Measurements from ENCODE around the gene PAPOLA.
"Not testable (repeated sequence)": the region's sequence is repeated elsewhere in the genome, so short reads cannot be mapped to it uniquely, and the experiment has no call there.

PAPOLA gene

DNA sequence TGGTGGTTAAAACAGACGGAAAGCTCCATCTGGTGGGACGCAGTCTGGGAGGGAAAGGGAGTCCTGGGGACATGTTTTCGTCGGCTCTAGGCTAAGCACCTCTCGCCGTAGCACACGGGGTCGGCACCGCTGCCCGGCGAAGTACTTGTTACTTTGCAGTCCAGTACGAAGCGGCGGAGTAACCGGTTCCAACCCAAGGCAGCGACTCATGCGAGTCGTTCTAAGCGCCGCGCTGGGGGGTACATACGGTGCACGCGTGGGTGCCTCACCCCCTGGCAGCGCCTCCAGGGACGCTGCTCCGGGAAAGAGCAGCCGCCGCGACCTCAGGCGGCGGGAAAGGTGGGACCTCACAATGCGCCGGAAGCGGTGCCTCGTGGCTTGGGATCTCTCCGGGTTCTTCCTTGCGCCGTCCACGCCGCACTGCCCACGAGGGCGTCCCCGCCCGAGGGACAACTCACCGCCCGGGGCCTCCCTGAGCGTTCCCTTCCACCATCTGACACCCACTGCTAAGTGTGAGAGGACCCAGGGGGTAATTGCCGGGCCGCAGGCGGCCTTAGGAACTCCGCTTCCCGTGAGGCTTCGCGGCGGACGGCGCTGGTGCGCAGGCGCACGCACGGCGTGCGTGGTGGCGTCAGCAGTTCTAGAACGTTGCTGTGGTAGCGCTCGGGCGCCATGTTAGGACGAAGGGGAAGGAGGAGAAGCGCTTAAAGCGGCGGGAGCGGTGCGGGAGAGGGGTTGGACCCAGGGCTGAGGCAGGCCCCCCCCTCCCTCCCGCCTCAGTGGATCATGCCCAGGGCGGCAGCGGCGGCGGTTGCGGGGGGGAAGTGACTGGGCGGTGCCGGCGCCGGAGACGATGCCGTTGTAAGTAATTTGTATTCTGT lies at the start of gene PAPOLA:
Gene PAPOLA (plus strand): TSS at position 643 of the 881 bp plus-strand sequence. CDS start 211 bp downstream, at position 854.
- Mint-ChIP-seq H3K27me3 (ENCODE audit: low read depth) (peaks cover 11% of the 10 kb centered on the region), H3K4me3 (peak within 1 kb of the TSS; percentile 92), H3K27ac (peak within 1 kb of the TSS; percentile 98), H3K36me3 (ENCODE audit: low read depth) (peaks cover 11% of the 10 kb centered on the region), H3K9me3 (no peaks in the 10 kb centered on the region), H3K4me1 (ENCODE audit: low read depth) (peaks cover 33% of the 10 kb centered on the region)

DNA sequence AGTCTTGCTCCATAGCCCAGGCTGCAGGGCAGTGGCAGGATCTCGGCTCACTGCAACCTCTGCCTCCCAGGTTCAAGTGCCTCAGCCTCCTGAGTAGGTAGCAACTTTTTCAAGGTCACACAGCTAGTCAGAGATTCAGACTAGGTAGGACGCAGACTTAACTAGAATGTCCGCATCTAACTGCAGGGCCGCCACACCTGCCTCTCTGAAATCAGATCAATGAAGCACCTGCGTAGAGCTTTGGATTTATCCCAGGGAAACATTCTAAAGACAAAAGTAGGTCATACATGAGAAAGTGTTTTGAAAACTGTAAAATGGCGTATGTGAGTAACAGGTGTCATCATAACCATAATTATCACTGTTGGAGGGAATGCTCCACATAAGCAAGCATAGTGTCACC lies 49.5 kb upstream of the PAPOLA start:
- peaks cover under 1% of the 10 kb centered on the region for H3K27me3 Mint-ChIP-seq (ENCODE audit: low read depth)
- H3K4me1 Mint-ChIP-seq (ENCODE audit: low read depth), result no peaks in the 10 kb centered on the region
- no peaks in the 10 kb centered on the region for H3K9me3 Mint-ChIP-seq
- no peaks in the 10 kb centered on the region for H3K36me3 Mint-ChIP-seq (ENCODE audit: low read depth)
- no peak overlapping the region for H3K27ac Mint-ChIP-seq
- H3K4me3 Mint-ChIP-seq, result no peak overlapping the region

DNA sequence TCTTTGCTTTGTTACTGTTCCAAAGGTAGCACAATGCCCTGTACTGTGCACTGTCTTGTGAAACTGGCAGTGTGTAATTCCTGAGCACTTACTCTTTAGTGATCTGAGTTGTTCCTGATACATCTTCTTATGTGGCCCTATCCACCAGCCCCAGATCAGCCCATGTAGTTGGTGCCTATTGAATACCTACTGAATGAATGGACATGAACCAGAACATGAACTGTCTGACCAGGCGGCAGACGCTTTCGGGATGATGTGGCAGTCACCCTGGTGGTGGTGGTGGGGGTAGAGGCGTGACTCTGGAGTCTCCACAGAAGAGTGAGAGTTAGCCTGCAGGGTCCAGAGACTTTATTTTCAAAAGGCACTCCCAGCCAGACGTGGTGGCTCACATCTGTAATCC lies 46.6 kb upstream of the PAPOLA start:
- peaks cover 3% of the 10 kb centered on the region for H3K27me3 Mint-ChIP-seq (ENCODE audit: low read depth)
- no peaks in the 10 kb centered on the region for H3K36me3 Mint-ChIP-seq (ENCODE audit: low read depth)
- no peaks in the 10 kb centered on the region for H3K9me3 Mint-ChIP-seq
- no peaks in the 10 kb centered on the region for H3K4me1 Mint-ChIP-seq (ENCODE audit: low read depth)
- no peak overlapping the region for H3K4me3 Mint-ChIP-seq
- H3K27ac Mint-ChIP-seq, result no peak overlapping the region

DNA sequence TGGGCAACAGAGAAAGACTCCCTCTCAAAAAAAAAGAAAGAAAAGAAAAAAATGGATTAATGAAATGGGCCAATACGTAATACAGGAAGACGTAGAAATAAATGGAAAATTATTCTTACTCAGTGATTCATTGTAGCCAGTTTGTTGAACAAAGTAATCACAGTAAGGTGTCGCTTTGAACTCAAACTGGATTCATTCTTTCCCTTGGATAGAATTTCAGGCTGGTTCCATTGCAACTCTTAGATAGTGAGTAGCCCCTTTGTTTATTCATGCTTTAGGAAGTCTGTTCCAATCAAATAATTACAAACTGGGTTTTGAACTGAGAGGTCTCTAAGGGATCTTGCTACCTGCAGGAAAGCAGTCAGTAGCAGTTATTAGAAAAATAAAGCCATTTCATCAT lies 42.3 kb upstream of the PAPOLA start:
- Mint-ChIP-seq H3K27me3 (ENCODE audit: low read depth) (peaks cover 3% of the 10 kb centered on the region), H3K4me1 (ENCODE audit: low read depth) (no peaks in the 10 kb centered on the region), H3K27ac (no peak overlapping the region), H3K36me3 (ENCODE audit: low read depth) (no peaks in the 10 kb centered on the region), H3K4me3 (no peak overlapping the region), H3K9me3 (no peaks in the 10 kb centered on the region)

DNA sequence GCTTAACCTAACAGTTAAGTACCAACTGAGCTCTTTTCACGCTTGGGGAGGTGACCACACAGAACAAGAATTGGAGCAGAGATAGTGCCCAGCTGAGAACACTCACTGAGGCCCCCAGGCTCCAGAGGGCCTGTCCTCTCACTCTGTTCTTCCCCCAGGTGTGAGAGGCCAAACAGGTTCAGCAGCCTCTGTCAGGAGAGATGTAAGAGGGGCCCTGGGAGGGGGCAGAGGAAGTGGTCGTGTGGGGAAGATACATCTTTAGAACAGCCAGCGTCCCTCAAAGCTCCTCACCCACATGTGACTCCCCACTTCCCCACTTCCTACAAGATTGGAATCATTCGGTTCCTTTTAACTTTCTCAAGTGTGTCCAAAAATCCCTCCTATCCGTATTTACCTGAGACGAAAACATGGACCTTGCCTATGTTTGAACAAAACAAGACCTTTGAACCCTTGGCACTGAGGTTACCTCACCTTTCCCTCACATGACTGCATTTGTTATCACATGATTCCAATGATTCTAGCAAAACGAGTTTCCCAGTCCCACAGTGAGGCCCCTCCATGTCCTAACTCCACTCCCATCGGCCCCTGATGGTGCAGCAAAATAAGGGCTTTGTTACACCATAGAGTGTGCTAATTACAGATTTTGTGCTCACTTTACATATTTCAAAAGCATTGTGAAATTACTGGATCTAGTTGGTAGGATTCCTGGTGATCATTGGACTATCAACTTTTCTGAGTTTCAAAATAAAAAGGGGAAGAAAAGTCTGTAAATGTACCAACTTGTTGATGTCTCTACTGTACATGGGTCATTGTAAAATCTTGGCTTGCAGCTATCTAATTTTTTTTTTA lies 40.0 kb upstream of the PAPOLA start:
- H3K4me1 Mint-ChIP-seq (ENCODE audit: low read depth), result no peaks in the 10 kb centered on the region
- no peak overlapping the region for H3K4me3 Mint-ChIP-seq
- H3K36me3 Mint-ChIP-seq (ENCODE audit: low read depth), result no peaks in the 10 kb centered on the region
- H3K27me3 Mint-ChIP-seq (ENCODE audit: low read depth), result peaks cover 3% of the 10 kb centered on the region
- no peaks in the 10 kb centered on the region for H3K9me3 Mint-ChIP-seq
- H3K27ac Mint-ChIP-seq, result no peak overlapping the region

DNA sequence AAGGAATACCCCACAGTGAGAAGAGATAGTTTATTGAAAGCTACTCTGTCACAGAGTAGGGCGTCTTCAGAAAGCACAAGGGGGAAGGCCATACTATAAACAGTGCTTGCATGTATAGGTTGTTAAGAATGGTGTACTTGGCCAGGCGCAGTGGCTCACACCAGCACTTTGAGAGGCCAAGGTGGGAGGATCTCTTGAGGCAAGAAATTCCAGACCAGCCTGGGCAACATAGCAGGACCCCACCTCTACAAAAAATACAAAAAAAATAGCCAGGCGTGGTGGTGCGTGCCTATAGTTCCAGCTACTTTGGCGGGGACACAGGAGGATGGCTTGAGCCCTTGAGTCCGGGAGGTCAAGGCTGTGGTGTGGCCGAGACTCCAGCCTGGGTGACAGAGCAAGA lies 38.0 kb upstream of the PAPOLA start:
- no peaks in the 10 kb centered on the region for H3K27me3 Mint-ChIP-seq (ENCODE audit: low read depth)
- no peaks in the 10 kb centered on the region for H3K36me3 Mint-ChIP-seq (ENCODE audit: low read depth)
- H3K9me3 Mint-ChIP-seq, result no peaks in the 10 kb centered on the region
- H3K4me1 Mint-ChIP-seq (ENCODE audit: low read depth), result no peaks in the 10 kb centered on the region
- no peak overlapping the region for H3K27ac Mint-ChIP-seq
- H3K4me3 Mint-ChIP-seq, result no peak overlapping the region

DNA sequence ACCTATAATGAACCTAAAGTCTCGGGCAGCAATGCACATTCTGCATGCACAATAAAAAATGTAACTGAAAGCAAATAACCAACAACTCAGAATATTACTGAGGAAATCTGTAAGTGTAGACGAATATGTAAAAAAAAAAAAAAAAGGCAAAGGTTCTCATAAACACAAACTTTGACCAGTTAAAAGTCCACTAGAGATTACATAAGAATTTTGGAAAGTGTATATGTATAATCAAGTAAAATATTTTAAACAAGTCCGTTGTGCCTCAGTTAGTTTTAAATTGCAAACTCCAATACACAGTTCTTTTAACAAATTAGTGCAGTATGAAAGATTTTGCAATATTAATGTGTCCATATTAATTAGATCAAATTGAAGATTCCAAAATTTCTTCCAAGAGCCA lies 35.3 kb upstream of the PAPOLA start:
- Mint-ChIP-seq H3K9me3 (no peaks in the 10 kb centered on the region), H3K27ac (no peak overlapping the region), H3K36me3 (ENCODE audit: low read depth) (no peaks in the 10 kb centered on the region), H3K4me3 (no peak overlapping the region), H3K4me1 (ENCODE audit: low read depth) (no peaks in the 10 kb centered on the region), H3K27me3 (ENCODE audit: low read depth) (peaks cover 1% of the 10 kb centered on the region)

DNA sequence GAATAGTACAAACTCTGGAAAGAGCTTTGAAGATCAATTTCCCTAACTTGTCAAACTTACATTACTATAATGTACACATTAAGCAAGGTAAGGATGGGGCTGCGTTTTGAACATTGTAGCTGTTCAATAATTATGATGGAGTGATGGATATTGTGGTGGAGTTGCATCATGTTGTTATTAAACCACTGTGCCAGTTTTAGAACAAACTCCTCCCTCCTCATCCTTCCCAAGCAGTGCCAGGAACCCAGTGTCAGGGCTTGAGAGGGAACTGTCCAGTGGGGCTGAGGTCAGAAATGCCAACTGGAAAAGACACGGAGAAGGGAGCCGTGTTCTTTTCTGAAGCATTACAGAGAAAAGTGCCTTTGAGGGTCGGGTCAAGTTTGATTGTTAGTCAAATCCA lies 31.9 kb upstream of the PAPOLA start:
- Mint-ChIP-seq H3K27me3 (ENCODE audit: low read depth) (peaks cover 3% of the 10 kb centered on the region), H3K9me3 (no peaks in the 10 kb centered on the region), H3K27ac (no peak overlapping the region), H3K36me3 (ENCODE audit: low read depth) (no peaks in the 10 kb centered on the region), H3K4me1 (ENCODE audit: low read depth) (no peaks in the 10 kb centered on the region), H3K4me3 (no peak overlapping the region)

DNA sequence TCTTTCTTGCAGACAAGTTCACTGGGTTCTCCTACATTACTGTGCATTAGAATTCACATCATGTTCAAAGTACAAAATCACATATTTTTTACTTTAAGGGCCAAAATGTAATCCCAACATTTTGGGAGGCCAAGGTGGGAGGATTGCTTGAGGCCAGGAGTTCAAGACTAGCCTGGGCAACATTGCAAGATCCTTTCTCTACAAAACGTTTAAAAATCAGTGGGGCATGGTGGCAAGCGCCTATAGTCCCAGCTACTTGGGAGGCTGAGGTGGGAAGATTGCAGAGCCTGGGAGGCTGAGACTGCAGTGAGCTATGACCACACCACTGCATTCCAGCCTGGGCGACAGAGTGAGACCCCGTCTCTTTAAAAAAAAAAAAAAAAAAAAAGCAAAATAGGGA lies 31.2 kb upstream of the PAPOLA start:
- H3K4me1 Mint-ChIP-seq (ENCODE audit: low read depth); H3K4me3 Mint-ChIP-seq; H3K27ac Mint-ChIP-seq; H3K36me3 Mint-ChIP-seq (ENCODE audit: low read depth); H3K9me3 Mint-ChIP-seq; H3K27me3 Mint-ChIP-seq (ENCODE audit: low read depth): not testable (repeated sequence)

DNA sequence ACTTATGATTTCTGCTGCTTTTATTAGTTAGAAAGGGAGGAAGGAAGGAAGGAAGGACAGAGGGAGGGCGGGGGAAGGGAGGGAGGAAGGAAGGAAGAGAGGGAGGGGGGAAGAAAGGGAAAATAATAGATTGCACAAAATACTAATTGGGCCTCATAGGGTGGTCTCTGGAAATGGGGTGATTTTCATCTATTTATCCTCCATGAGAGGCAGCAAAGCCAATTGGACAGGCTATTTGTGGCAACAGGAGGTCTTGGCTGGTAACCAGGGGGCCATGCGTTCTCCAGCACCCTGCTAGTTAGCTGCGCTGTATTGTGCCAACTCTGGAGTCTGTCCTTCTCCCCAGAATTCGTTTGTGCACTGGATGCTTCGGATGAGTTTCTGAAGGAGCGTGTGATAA lies 24.1 kb upstream of the PAPOLA start:
- H3K27ac Mint-ChIP-seq, result no peak overlapping the region
- no peaks in the 10 kb centered on the region for H3K9me3 Mint-ChIP-seq

DNA sequence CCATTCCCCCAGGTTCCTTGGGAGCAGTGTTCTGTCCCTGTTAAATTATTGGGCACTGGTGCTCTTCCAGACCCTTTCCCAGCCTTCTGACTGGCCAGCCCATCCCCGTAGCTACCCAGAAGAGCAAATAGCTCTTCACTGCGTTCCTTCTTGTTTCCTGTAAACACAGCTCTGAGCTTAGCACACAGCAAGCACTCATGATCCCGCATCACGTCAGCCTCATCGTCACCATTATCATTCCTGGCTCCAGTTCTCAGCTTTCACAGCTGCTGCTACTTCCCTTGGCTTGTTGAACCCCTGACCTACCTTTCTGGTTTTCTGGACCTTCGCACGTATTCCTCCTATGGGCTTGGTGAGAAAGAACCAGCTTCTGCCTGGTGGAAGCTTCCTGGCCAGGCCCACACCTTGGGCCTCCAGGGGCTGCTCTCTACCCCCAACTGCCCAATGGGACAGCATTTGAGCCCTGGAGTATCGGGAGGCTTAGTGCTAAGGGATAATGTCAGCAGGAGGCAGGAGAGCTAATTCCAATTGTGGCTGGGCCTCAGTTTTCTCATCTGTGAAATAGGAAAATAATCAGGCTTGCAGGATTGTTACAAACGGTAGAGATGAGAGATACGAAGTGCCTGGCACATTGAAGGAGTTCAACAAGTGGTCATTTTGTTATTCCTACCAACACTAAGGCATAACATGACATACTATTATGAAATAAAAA lies 22.6 kb upstream of the PAPOLA start:
- Mint-ChIP-seq H3K27me3 (ENCODE audit: low read depth) (peaks cover 13% of the 10 kb centered on the region), H3K4me3 (no peak overlapping the region), H3K9me3 (no peaks in the 10 kb centered on the region), H3K27ac (no peak overlapping the region), H3K36me3 (ENCODE audit: low read depth) (no peaks in the 10 kb centered on the region), H3K4me1 (ENCODE audit: low read depth) (no peaks in the 10 kb centered on the region)

More for the DNA sequence above, 24.1 kb upstream of the PAPOLA start:
- H3K27me3 Mint-ChIP-seq (ENCODE audit: low read depth), result peaks cover 4% of the 10 kb centered on the region
- H3K4me1 Mint-ChIP-seq (ENCODE audit: low read depth), result no peaks in the 10 kb centered on the region
- H3K4me3 Mint-ChIP-seq, result no peak overlapping the region
- H3K36me3 Mint-ChIP-seq (ENCODE audit: low read depth), result no peaks in the 10 kb centered on the region

DNA sequence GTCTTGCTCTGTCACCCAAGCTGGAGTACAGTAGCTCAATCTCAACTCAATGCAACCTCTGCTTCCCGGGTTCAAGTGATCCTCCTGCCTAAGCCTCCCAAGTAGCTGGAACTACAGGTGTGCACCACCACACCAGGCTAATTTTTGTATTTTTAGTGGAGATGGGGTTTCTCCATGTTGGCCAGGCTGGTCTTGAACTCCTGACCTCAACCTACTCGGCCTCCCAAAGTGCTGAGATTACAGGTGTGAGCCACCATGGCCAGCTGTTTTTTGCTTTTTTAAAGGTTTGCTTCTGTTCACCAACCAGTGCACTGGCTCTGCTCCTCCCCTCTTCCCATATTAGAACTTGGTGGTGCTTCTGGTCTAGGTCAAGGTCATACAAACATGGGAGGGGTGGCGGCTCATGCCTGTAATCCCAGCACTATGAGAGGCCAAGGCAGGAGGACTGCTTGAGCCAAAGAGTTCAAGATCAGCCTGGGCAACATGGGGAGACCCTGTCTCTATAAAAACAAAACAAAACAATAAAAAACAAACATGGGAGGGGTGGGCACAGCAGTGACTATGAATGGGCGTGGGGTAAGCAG lies 20.4 kb upstream of the PAPOLA start:
- H3K4me1 Mint-ChIP-seq (ENCODE audit: low read depth), result no peaks in the 10 kb centered on the region
- H3K27ac Mint-ChIP-seq, result no peak overlapping the region
- H3K36me3 Mint-ChIP-seq (ENCODE audit: low read depth), result no peaks in the 10 kb centered on the region
- no peaks in the 10 kb centered on the region for H3K9me3 Mint-ChIP-seq
- no peak overlapping the region for H3K4me3 Mint-ChIP-seq
- peaks cover 15% of the 10 kb centered on the region for H3K27me3 Mint-ChIP-seq (ENCODE audit: low read depth)

DNA sequence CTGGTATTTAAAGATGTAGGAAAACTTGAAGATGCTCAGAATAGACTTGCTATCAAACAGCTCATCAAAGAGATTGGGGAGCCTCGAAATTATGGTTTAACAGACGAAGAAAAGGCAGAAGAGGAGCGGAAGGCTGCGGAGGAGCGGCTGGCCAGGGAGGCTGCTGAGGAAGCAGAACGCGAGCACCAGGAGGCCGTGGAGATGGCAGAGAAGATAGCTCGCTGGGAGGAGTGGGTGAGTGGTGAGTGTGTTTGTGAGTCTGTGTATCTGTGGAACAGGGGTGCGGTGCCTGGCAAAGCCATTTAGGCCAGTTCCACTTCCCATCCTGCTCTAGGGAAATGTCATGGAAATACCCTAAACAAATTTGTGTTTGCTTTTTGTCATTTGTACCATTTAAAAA lies 19.2 kb upstream of the PAPOLA start:
- Mint-ChIP-seq H3K27ac (no peak overlapping the region), H3K4me1 (ENCODE audit: low read depth) (no peaks in the 10 kb centered on the region), H3K4me3 (no peak overlapping the region), H3K27me3 (ENCODE audit: low read depth) (peaks cover 15% of the 10 kb centered on the region), H3K9me3 (no peaks in the 10 kb centered on the region), H3K36me3 (ENCODE audit: low read depth) (no peaks in the 10 kb centered on the region)

DNA sequence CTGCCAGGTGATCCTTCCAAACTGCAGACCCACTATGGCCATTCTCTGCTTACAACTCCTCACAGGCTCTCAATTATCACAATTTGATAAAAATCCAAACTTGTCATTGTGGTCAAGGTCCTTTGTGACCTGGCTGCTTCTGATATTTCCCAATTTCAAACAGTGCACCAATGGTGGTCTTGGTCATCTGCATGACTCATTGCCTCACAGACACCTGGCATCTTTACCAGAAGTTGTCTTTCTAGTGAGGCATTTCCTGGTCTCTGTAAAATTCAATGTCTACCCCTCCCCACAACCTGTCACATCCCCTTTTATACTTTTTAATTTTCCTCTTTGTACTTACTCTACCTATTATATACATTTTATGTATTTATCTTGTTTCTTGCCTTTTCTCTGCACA lies 17.8 kb upstream of the PAPOLA start:
- Mint-ChIP-seq H3K27me3 (ENCODE audit: low read depth) (peaks cover 15% of the 10 kb centered on the region), H3K4me1 (ENCODE audit: low read depth) (no peaks in the 10 kb centered on the region), H3K36me3 (ENCODE audit: low read depth) (no peaks in the 10 kb centered on the region), H3K4me3 (no peak overlapping the region), H3K27ac (no peak overlapping the region), H3K9me3 (no peaks in the 10 kb centered on the region)

All from T-helper 1 cell treated with Interleukin-12 subunit alpha and Interleukin-12 subunit beta and Interleukin-4 antibody, amounts not matched to agents 30 μg/mL and 1 μg/mL, for 36 hours (primary cell).